Measurements from ENCODE around the gene TJAP1.

DNA sequence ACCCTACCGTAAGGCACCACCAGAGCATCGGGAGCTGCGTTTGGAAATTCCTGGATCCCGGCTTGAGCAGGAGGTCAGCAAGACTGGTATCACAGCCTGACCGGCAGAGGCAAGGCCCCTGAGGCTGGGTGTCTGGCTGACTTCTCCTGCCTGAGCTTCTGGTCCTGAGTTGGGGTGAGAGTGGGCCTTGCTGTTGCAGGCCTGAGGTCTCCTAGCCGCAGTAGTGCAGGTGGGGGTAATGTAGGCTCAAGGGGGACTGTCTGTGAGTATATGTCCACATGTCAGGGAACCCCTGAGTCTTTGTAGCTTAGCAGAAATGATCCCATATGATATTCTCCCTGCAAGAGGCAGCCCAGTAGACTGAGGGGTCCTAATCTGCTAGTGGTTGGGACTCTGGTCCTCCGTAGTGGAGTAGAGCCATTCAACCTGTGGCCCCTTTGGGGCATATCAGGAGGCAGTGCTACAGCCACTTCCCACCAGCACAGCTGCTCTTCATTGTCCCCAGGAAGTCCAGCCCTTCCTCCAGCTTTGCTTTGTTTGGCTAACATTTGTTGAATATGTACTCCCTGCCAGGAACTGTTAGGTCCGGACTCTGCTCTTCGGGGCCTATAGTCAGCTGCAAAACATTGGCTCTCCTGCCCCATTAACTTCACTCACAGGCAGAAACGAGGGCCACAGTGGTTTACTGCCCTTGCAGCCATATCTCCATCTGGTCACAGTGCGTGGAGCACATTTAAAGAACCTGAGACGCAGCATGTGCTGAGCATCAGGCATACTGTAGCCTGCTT is 21.9 kb downstream of the TJAP1 start:
- no peak for TF ChIP-seq POLR2AphosphoS5 (IDR thresholded peaks at IDR 0.05; ENCODE audit: borderline replicate concordance, low read depth, low read length)
- no peak for TF ChIP-seq FOXP2 (optimal IDR thresholded peaks at IDR 0.05; ENCODE audit: control extremely low read depth, extremely low read length, insufficient read depth)
- TF ChIP-seq EZH2 (IDR thresholded peaks at IDR 0.05), result no peak
